SKM-1 (cell line): Measurements from ENCODE around the gene NR6A1.
"Not testable (repeated sequence)": the region's sequence is repeated elsewhere in the genome, so short reads cannot be mapped to it uniquely, and the experiment has no call there.

Source experiments
- DNase-seq: peaks from one replicate; lab custom pipeline; 2025; ENCODE audit not compliant: unreplicated experiment; lab: John Stamatoyannopoulos, UW

The NR6A1 gene

GRCh38 chr9:124621371-124622328 is 149.5 kb downstream of the NR6A1 start:
- no peak for DNase-seq

GRCh38 chr9:124618476-124618875 is 152.6 kb downstream of the NR6A1 start:
- no peak for DNase-seq

GRCh38 chr9:124617477-124618141 is 153.5 kb downstream of the NR6A1 start:
- peak; percentile 62 for DNase-seq

DNA sequence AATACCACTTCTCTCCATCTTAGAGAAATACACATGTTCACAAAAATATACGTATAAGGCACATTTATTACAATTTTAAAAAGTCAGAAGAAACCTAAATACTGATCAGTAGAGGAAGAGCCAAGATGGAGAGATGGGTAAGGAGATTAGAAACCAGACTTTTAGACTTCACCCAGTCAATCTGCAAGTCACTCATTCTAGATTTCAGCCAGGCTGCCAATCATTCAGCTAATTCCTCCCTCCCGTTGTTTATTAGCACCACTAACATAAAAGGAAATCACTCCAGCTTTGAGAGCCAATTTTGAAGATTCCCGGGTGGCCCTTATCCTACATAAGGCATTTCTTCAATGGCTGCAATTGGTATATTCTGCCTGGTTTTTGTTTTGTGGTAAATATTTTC is 154.2 kb downstream of the NR6A1 start:
- no peak for DNase-seq

DNA sequence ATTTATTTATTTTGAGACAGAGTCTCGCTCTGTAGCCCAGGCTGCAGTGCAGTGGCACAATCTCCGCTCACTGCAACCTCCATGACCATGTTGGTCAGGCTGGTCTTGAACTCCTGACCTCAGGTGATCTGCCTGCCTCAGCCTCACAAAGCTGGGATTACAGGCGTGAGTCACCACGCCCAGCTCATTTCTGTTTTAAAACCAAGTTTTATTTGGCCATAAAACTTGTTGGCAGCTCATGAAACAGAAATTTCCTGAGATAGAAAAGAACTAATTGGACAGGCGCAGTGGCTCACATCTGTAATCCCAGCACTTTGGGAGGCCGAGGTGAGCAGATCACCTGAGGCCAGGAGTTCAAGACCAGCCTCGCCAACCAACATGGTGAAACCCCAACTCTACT is 155.3 kb downstream of the NR6A1 start:
- not testable (repeated sequence) for DNase-seq

- DNase-seq = no peak
These were observed 155.9 kb downstream of the NR6A1 start for GRCh38 chr9:124615100-124615742.

GRCh38 chr9:124613849-124614248 is 157.3 kb downstream of the NR6A1 start:
- peak; percentile 34 for DNase-seq

DNA sequence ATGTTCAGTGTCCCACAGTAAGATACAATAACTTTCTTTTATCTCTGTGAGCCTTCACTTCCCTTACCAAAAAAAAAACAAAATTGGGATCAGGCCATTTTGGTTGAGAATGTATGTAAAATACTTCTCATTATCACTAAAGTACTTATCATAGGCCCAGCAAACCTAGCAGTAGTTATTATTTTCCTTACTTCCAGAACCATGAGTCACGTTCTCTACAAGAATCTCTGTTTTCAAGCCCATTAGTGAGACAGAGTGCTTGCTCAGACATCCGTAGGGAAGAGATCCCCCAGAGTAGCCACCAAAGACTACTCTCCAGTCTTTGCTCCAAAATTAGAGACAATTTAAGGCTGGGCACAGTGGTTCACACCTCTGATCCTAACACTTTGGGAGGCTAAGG is 160.0 kb downstream of the NR6A1 start:
- DNase-seq = no peak

- DNase-seq = no peak
These were observed 165.1 kb downstream of the NR6A1 start for GRCh38 chr9:124606027-124606426.

DNA sequence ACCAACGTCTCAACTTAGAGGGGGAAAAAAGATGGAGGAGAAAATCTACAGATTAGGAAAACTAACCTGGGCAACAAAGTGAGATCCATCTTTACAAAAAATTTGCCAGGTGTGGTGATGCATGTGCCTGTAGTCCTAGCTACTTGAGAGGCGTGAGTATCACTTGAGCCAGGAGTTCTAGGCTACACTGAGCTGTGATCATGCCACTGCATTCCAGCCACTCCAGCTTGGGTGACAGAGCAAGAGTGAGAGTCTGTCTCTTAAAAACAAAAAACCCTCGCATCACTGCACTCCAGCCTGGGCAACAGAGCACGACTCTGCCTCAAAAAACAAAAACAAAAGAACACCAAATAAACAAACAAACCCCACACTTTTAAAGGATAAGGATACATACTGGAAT is 165.9 kb downstream of the NR6A1 start:
- DNase-seq = no peak

DNA sequence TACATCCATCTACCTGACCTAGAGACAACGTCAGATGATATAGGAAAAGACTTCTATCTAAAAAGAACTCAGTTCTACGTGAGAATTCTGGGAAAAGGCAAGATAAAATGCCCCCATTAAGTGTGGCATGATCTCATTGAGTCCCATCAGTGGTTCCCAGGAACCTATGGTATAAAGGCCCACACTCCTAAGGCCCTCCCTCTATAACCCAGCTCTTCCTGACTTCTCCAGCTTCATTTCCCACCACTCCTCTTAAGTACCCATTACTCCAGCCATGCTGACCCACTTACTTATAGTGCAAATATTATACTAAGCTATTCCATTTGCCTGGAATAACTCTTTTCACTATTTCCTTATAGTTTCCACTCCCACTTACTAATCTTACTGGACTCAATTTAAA is 168.5 kb downstream of the NR6A1 start:
- DNase-seq = no peak

GRCh38 chr9:124602204-124602603 is 168.9 kb downstream of the NR6A1 start:
- DNase-seq = no peak

- DNase-seq = no peak
These were observed 170.7 kb downstream of the NR6A1 start for GRCh38 chr9:124600407-124600806.

GRCh38 chr9:124599121-124599795 is 171.9 kb downstream of the NR6A1 start:
- no peak for DNase-seq

DNA sequence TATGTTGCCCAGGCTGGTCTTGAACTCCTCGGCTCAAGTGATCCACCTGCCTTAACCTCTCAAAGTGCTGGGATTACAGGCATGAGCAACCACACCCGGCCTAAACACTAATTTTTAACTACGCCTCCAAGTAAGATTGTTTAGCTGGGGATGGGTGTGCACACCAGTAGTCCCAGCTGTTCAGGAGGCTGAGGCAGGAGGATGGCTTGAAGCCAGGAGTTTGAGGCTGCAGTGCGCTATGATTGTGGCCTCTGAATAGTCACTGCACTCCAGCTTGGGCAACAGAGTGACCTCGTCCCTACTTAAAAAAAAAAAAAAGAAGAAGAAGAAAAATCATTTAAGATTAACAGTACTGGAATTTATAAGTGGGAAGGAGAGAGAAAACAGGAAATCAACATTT is 173.1 kb downstream of the NR6A1 start:
- DNase-seq = no peak

- no peak for DNase-seq
These were observed 174.8 kb downstream of the NR6A1 start for GRCh38 chr9:124596172-124596839.

- DNase-seq = no peak
These were observed 175.4 kb downstream of the NR6A1 start for GRCh38 chr9:124595743-124596142.

DNA sequence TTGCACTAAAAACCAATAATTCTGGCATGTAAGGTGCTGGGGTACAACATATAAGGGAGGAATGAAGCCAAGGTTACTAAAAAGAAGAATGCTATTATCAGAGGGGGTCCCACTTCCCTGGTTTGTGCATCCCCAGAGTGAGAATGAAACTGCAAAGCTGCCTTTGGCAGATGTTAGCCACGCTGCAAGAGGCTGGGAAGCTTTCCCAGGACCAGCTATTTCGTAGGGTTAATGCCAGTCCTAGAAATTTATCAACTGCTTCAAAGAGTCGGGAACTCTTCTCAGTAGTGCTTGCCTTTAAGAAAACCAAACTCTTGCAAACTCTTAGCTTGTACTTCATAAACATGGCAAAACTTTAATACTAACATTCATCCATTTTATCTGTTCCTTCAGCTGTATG is 176.4 kb downstream of the NR6A1 start:
- DNase-seq = no peak

DNA sequence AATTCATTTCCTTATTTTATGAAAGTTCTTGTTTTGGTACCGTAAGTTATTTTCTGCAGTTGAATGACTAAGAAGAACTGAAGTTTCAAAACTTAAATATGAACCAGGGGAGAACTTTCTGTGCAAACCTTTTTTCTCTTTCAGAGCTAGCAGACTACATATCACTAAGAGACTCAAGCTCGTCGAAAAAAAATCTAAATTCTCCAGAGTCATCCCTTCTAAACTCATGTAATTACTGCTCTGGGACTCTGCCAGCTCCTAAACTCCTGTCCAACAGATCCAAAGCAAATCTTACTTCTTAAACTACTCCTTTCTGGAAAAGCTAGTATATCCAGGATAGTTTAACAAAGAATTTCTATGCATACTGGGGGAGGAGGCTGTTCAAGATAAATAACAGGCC is 176.9 kb downstream of the NR6A1 start:
- DNase-seq = no peak

- DNase-seq = no peak
These were observed 177.5 kb downstream of the NR6A1 start for GRCh38 chr9:124593651-124594058.

DNA sequence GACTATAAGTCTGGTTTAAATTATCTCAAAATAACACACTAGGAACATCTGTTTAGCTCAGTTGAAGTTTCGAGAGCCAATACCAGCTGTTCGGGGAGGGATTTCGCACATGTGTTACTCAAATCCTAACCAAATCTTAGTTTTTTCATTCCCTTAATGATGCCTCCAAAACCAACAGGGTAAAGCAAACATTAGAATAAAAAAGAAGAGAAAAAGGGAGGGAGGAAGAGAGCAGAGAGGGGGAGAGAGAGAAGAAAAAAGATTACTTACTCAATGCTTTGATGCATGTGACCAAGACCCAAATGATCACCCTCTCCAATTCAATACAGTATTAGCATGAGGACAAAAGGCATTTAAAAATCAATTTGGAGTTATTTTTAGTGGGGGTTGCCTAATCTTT is 177.9 kb downstream of the NR6A1 start:
- DNase-seq = no peak
